ENCODE measurements around the gene PPP6R2. TPM values are rescaled to one million over a fixed set of nuclear protein-coding genes. Genes with fewer than 3 reads are reported as not detected.

Gene PPP6R2
- total and polyA plus RNA-seq, 9 of the 15 experiments (the other 6 are each of a cell fraction or from before 2014, with no cell fraction given): 0.32 to 39.8 (median 21.4) TPM

DNA sequence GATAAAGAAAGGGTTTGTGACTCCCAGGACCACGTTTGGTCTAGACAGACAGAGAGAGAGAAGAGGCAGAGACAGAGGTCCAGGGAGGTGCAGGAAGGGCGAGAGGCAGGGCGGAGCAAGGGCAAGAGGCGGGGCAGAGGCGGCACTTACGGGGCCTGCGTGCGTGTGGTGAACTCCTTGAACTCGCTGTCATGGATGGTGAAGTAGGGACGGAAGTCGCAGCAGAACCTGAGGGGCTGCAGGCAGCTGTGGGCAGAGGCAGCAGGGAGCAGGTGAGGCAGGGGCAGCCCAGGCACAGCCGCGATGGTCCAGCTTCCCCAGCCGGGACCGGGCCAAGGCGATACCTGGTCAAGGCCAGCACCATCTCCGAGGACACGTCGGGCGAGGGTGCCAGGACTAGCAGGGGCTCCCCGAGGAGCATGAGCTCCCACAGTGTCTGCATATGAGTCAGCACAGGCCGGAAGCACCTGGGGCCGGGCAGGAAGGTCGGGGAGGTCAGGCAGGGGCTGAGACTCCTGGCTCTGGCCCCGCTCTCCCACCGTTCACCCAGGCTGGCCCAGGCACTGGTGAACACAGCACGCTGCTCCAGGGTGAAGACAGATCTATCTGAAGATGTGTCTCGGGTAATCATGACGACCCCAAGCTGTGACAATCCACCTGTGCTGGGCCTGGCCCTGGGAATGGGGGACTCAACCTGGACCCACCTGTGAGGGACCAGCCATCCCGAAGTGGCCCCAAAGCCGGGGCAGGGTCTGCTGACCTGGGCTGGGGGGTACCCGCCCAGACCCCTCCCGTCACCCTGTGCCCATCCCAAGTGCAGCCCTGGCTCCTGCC is 28.5 kb upstream of the PPP6R2 start (continued):
- TF ChIP-seq HNRNPLL (IDR thresholded peaks at IDR 0.05; ENCODE audit: low read depth, low read length, poor library complexity, severe bottlenecking): peak; percentile 56
- no peak for TF ChIP-seq RFX1 (IDR thresholded peaks at IDR 0.05)
- TF ChIP-seq BRD4 (IDR thresholded peaks at IDR 0.05): no peak
- TF ChIP-seq, protein P1, sequence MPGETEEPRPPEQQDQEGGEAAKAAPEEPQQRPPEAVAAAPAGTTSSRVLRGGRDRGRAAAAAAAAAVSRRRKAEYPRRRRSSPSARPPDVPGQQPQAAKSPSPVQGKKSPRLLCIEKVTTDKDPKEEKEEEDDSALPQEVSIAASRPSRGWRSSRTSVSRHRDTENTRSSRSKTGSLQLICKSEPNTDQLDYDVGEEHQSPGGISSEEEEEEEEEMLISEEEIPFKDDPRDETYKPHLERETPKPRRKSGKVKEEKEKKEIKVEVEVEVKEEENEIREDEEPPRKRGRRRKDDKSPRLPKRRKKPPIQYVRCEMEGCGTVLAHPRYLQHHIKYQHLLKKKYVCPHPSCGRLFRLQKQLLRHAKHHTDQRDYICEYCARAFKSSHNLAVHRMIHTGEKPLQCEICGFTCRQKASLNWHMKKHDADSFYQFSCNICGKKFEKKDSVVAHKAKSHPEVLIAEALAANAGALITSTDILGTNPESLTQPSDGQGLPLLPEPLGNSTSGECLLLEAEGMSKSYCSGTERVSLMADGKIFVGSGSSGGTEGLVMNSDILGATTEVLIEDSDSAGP (CRISPR knock-in tag; IDR thresholded peaks at IDR 0.05): no peak
- no peak for TF ChIP-seq CHCHD3 (CRISPR knock-in tag; IDR thresholded peaks at IDR 0.05)
- TF ChIP-seq, protein P2, sequence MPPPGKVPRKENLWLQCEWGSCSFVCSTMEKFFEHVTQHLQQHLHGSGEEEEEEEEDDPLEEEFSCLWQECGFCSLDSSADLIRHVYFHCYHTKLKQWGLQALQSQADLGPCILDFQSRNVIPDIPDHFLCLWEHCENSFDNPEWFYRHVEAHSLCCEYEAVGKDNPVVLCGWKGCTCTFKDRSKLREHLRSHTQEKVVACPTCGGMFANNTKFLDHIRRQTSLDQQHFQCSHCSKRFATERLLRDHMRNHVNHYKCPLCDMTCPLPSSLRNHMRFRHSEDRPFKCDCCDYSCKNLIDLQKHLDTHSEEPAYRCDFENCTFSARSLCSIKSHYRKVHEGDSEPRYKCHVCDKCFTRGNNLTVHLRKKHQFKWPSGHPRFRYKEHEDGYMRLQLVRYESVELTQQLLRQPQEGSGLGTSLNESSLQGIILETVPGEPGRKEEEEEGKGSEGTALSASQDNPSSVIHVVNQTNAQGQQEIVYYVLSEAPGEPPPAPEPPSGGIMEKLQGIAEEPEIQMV (tag; conservative IDR thresholded peaks at IDR 0.05; ENCODE audit: low read depth): no peak
- no peak for TF ChIP-seq BRF1 (IDR thresholded peaks at IDR 0.05; ENCODE audit: borderline replicate concordance, extremely low read depth, insufficient read length)
- TF ChIP-seq POLR2AphosphoS2 (IDR thresholded peaks at IDR 0.05; ENCODE audit: low read length): no peak
- TF ChIP-seq FOXM1 (IDR thresholded peaks at IDR 0.05; ENCODE audit: low read depth): no peak
- no peak for TF ChIP-seq FOXM1 (CRISPR knock-in tag; IDR thresholded peaks at IDR 0.05; ENCODE audit: low read depth)
- no peak for TF ChIP-seq OTX1 (CRISPR knock-in tag; IDR thresholded peaks at IDR 0.05)
- TF ChIP-seq, protein P3, sequence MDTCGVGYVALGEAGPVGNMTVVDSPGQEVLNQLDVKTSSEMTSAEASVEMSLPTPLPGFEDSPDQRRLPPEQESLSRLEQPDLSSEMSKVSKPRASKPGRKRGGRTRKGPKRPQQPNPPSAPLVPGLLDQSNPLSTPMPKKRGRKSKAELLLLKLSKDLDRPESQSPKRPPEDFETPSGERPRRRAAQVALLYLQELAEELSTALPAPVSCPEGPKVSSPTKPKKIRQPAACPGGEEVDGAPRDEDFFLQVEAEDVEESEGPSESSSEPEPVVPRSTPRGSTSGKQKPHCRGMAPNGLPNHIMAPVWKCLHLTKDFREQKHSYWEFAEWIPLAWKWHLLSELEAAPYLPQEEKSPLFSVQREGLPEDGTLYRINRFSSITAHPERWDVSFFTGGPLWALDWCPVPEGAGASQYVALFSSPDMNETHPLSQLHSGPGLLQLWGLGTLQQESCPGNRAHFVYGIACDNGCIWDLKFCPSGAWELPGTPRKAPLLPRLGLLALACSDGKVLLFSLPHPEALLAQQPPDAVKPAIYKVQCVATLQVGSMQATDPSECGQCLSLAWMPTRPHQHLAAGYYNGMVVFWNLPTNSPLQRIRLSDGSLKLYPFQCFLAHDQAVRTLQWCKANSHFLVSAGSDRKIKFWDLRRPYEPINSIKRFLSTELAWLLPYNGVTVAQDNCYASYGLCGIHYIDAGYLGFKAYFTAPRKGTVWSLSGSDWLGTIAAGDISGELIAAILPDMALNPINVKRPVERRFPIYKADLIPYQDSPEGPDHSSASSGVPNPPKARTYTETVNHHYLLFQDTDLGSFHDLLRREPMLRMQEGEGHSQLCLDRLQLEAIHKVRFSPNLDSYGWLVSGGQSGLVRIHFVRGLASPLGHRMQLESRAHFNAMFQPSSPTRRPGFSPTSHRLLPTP (IDR thresholded peaks at IDR 0.05; ENCODE audit: borderline replicate concordance, extremely low read depth, insufficient read length): no peak
- TF ChIP-seq, protein P4, sequence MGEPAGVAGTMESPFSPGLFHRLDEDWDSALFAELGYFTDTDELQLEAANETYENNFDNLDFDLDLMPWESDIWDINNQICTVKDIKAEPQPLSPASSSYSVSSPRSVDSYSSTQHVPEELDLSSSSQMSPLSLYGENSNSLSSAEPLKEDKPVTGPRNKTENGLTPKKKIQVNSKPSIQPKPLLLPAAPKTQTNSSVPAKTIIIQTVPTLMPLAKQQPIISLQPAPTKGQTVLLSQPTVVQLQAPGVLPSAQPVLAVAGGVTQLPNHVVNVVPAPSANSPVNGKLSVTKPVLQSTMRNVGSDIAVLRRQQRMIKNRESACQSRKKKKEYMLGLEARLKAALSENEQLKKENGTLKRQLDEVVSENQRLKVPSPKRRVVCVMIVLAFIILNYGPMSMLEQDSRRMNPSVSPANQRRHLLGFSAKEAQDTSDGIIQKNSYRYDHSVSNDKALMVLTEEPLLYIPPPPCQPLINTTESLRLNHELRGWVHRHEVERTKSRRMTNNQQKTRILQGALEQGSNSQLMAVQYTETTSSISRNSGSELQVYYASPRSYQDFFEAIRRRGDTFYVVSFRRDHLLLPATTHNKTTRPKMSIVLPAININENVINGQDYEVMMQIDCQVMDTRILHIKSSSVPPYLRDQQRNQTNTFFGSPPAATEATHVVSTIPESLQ (CRISPR knock-in tag; IDR thresholded peaks at IDR 0.05): no peak
- TF ChIP-seq, protein P5, sequence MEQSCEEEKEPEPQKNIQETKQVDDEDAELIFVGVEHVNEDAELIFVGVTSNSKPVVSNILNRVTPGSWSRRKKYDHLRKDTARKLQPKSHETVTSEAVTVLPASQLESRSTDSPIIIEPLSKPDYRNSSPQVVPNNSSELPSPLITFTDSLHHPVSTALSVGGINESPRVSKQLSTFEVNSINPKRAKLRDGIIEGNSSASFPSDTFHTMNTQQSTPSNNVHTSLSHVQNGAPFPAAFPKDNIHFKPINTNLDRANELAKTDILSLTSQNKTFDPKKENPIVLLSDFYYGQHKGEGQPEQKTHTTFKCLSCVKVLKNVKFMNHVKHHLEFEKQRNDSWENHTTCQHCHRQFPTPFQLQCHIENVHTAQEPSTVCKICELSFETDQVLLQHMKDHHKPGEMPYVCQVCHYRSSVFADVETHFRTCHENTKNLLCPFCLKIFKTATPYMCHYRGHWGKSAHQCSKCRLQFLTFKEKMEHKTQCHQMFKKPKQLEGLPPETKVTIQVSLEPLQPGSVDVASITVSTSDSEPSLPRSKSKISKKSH (CRISPR knock-in tag; IDR thresholded peaks at IDR 0.05): no peak
- TF ChIP-seq, protein P6, sequence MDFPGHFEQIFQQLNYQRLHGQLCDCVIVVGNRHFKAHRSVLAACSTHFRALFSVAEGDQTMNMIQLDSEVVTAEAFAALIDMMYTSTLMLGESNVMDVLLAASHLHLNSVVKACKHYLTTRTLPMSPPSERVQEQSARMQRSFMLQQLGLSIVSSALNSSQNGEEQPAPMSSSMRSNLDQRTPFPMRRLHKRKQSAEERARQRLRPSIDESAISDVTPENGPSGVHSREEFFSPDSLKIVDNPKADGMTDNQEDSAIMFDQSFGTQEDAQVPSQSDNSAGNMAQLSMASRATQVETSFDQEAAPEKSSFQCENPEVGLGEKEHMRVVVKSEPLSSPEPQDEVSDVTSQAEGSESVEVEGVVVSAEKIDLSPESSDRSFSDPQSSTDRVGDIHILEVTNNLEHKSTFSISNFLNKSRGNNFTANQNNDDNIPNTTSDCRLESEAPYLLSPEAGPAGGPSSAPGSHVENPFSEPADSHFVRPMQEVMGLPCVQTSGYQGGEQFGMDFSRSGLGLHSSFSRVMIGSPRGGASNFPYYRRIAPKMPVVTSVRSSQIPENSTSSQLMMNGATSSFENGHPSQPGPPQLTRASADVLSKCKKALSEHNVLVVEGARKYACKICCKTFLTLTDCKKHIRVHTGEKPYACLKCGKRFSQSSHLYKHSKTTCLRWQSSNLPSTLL (IDR thresholded peaks at IDR 0.05): no peak
